Measurements from ENCODE around the gene ARID5A. TPM values are rescaled to one million over a fixed set of nuclear protein-coding genes. Genes with fewer than 3 reads are reported as not detected.
A peak's percentile ranks its signal among the peaks of the same experiment; 100 is the strongest.

The ARID5A gene
- polyA plus RNA-seq, 6 donors from 2014 or later = 20.8 to 45.9 (median 28.5) TPM

GRCh38 chr2:96526101-96526591 is 10.4 kb upstream of the ARID5A start:
- H3K9me3 Mint-ChIP-seq = no peaks in the 10 kb centered on the region
- H3K36me3 Mint-ChIP-seq = no peaks in the 10 kb centered on the region
- DNase-seq (no peak), ATAC-seq (ENCODE audit: low read depth in 2 of 2) (no peak)
- peak overlapping the region in 1 of 6 donors; percentile 84 for H3K27ac Mint-ChIP-seq
- peak overlapping the region in 4 of 8 donors; percentile 44 to 80 (median 72) for H3K4me3 Mint-ChIP-seq
- H3K4me1 Mint-ChIP-seq = peaks cover 7 to 24% (median 10%) of the 10 kb centered on the region in 3 donors
- H3K27me3 Mint-ChIP-seq = no peaks in the 10 kb centered on the region

- DNase-seq (no peak), ATAC-seq (ENCODE audit: low read depth in 2 of 2) (no peak)
- Mint-ChIP-seq H3K4me1 (peaks cover 12 to 30% (median 15%) of the 10 kb centered on the region in 3 donors), H3K27ac (peak overlapping the region; percentile 15 to 84 (median 48)), H3K4me3 (peak overlapping the region; percentile 64 to 85 (median 74)), H3K36me3 (no peaks in the 10 kb centered on the region), H3K9me3 (no peaks in the 10 kb centered on the region), H3K27me3 (no peaks in the 10 kb centered on the region)
Observed at GRCh38 chr2:96526615-96527285, 9.8 kb upstream of the ARID5A start.

DNA sequence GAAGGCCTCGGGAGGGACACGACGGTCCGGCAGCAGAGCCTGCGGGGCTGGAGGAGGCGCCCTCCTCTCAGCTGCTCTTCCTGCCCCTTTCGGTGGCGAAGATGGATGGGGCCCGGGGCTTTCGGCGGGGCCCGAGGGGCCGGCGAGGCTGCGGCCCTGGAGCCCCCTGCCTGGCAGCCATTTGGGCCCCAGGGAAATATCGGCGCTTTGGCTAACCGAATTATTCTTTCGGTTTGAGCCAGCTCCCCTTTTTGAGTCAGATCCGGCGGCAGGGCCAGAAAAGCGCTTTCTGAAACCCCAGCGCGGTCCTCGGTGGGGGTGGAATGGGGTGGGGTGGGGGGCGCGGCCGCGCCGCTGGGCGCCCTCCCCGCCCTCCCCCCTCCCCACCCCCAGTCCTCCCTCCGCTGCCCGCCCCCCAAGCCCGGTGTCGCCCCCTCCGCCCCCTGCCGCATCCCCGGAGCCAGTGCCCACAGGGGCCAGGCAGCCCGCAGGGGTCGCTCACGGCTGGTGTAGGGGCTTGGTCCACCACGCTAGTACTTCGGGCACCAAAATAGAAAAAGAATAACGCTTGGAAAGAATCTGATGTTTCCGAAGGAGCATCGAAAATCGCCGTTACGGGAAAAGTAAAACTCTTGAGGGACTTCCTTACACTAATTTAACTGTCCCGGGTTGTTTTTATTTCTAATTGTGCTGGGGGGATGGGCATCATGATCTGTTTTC is 9.1 kb upstream of the ARID5A start:
- Mint-ChIP-seq H3K27ac (peak overlapping the region in 5 of 6 donors; percentile 47 to 84 (median 82)), H3K4me1 (peaks cover 19 to 36% (median 22%) of the 10 kb centered on the region in 3 donors), H3K4me3 (peak overlapping the region; percentile 69 to 90 (median 78)), H3K36me3 (no peaks in the 10 kb centered on the region), H3K27me3 (no peaks in the 10 kb centered on the region), H3K9me3 (no peaks in the 10 kb centered on the region)
- peak; percentile 48 to 57 for ATAC-seq (ENCODE audit: low read depth in 2 of 2)
- peak; percentile 51 for DNase-seq

DNA sequence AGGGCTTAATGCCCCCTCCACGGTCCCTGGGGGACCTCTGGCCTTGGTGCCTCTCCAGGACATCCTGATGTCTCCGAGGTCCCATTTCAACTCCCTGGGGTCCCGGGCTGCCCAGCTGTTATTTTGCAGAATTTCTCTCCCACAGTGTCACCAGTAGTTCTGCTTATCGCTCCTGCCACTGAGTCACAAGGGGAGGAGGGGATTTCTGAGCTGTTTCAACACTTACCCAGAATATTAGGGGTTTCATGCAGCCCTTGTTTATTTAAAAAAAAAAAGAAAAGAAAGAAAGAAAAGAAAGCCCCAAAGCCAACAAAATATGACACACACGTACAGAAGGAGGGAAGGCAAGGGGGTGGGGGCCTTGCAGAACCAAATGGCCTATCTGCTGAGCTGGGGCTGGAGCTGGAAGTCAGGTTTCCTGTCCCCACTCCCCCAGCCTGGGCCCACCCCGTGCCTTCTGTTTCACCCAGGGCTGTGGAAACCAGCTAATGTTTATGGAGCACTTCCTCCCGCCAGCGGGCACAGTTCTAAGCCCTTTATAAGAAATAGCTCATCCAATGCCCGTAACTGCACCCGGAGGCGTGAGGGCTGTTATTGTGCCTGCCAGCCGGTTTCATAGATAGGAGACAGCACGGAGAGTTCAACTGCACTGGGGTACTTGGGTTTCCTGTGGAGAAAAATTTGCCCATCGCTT is 8.4 kb upstream of the ARID5A start:
- H3K4me1 Mint-ChIP-seq = peaks cover 20 to 38% (median 22%) of the 10 kb centered on the region in 3 donors
- DNase-seq (no peak), ATAC-seq (ENCODE audit: low read depth in 2 of 2) (peak; percentile 24 to 26)
- H3K4me3 Mint-ChIP-seq = peak overlapping the region; percentile 69 to 90 (median 77)
- no peaks in the 10 kb centered on the region for H3K9me3 Mint-ChIP-seq
- H3K27me3 Mint-ChIP-seq = no peaks in the 10 kb centered on the region
- H3K36me3 Mint-ChIP-seq = no peaks in the 10 kb centered on the region
- peak overlapping the region in 5 of 6 donors; percentile 66 to 85 (median 82) for H3K27ac Mint-ChIP-seq

DNA sequence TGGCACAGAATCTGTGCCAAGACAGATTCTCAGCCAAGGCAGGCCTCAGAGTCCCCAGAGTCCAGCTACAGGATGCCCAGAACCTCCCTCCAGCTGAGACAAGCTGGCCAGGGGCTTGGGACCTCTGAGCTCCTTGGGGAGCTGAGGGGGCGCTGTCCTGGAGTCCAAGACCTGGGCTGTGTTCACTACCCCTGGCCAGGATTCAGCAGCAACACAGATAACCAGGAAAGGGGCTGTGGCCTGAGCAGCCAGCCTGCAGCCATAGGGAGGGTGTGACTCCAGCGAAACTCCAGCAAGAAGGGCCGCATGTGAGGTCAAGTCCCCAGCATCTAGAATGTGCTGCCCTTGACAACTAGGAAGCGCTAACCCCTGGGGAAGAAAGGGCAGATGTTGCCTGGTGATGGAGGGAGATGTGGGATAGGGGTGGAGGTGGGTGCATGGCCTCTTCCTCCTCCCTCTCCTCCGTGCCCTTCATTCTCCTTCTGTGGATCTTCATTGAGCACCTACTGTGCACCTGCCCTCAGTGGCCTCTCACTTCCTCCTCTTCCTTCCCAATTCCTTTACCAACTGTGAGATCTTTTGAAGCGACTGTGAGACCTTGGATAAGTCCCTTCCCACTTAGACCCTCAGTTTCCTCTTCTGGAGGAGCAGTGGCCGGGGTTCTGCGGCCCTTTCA is 7.7 kb upstream of the ARID5A start:
- Mint-ChIP-seq H3K36me3 (no peaks in the 10 kb centered on the region), H3K4me3 (peak overlapping the region in 6 of 8 donors; percentile 44 to 77 (median 74)), H3K27ac (peak overlapping the region in 5 of 6 donors; percentile 13 to 85 (median 82)), H3K9me3 (no peaks in the 10 kb centered on the region), H3K27me3 (no peaks in the 10 kb centered on the region), H3K4me1 (peaks cover 20 to 44% (median 25%) of the 10 kb centered on the region in 3 donors)
- DNase-seq = no peak
- ATAC-seq (ENCODE audit: low read depth in 2 of 2) = no peak

GRCh38 chr2:96529376-96530143 is 7.0 kb upstream of the ARID5A start:
- Mint-ChIP-seq H3K27me3 (no peaks in the 10 kb centered on the region), H3K4me3 (peak overlapping the region in 5 of 8 donors; percentile 12 to 72 (median 60)), H3K27ac (peak overlapping the region in 4 of 6 donors; percentile 13 to 84 (median 48)), H3K36me3 (no peaks in the 10 kb centered on the region), H3K9me3 (no peaks in the 10 kb centered on the region), H3K4me1 (peaks cover 20 to 49% (median 25%) of the 10 kb centered on the region in 3 donors)
- no peak for ATAC-seq (ENCODE audit: low read depth in 2 of 2)
- DNase-seq = no peak

- DNase-seq (no peak), ATAC-seq (ENCODE audit: low read depth in 2 of 2) (no peak)
- H3K9me3 Mint-ChIP-seq = no peaks in the 10 kb centered on the region
- H3K4me1 Mint-ChIP-seq = peaks cover 20 to 49% (median 25%) of the 10 kb centered on the region in 3 donors
- peak overlapping the region in 2 of 8 donors; percentile 3 to 72 for H3K4me3 Mint-ChIP-seq
- H3K27ac Mint-ChIP-seq = peak overlapping the region in 2 of 6 donors; percentile 21 to 33
- H3K36me3 Mint-ChIP-seq = no peaks in the 10 kb centered on the region
- H3K27me3 Mint-ChIP-seq = no peaks in the 10 kb centered on the region
Observed at GRCh38 chr2:96530144-96530430, 6.5 kb upstream of the ARID5A start.

DNA sequence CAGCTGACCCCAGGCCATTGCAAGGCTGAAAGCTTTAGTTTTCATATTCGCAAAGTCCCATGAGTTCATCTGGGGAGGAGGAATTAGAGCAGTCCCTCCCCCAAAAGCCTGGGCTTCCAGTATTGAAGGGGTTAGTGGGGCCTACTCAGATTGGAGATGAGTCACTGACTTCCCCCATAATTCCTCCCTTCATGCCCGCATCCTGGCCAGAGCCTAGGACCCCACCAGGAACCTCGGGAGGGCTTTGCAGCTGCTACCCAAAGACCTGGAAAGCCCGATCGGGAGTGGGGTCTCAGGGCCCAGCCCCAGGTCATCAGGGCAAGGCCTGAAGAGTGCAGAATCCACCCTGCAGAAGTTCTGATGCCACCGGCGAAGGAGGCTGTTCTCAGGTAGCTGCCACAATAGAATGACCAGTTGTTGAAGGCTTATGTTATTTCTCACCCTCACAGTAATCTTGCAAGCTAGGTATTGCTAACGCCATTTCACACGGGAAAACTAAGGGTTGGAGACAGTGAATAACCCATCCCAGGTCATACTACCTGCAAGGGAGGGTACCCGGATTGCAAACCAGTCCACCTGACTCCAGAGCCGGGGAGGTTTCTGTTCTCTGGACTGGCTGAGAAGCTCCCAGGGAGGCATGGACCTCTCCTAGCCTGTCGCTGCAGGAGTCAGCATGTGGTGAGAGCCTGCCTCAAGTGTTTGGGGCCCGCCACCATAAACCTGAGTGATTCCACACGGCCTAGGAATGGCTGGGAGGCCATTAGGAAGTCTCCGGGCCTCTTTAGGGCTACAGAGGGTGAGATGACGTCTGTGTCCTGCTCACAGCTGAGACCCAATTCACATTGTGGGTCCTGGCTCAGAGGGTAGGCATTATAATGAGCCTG is 5.8 kb upstream of the ARID5A start:
- DNase-seq (no peak), ATAC-seq (ENCODE audit: low read depth in 2 of 2) (no peak)
- H3K27ac Mint-ChIP-seq = peak overlapping the region in 4 of 6 donors; percentile 33 to 86 (median 68)
- H3K27me3 Mint-ChIP-seq = no peaks in the 10 kb centered on the region
- H3K4me1 Mint-ChIP-seq = peaks cover 20 to 49% (median 26%) of the 10 kb centered on the region in 3 donors
- no peaks in the 10 kb centered on the region for H3K36me3 Mint-ChIP-seq
- no peaks in the 10 kb centered on the region for H3K9me3 Mint-ChIP-seq
- H3K4me3 Mint-ChIP-seq = peak overlapping the region in 4 of 8 donors; percentile 29 to 77 (median 52)

DNA sequence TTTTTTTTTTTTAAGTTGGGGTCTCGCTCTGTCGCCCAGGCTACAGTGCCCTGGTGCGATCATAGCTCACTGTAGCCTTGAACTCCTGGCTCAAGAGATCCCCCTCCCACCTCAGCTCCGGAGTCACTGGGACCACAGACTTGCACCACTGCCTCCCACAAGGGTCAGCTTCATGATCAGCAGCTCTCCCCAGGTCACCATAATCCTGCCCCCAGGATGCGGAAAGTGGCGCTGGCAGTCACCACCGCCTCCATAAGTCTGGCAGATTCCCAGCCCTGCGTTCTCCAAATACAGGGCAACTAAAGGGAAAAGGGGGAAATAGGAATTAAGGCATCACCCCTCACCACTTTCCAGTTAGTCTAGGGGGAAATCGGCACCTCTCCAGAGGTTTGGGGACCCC is 5.2 kb upstream of the ARID5A start:
- no peak for ATAC-seq (ENCODE audit: low read depth in 2 of 2)
- H3K36me3 Mint-ChIP-seq = no peaks in the 10 kb centered on the region
- no peak for DNase-seq

GRCh38 chr2:96531872-96532505 is 4.6 kb upstream of the ARID5A start:
- peak overlapping the region in 5 of 6 donors; percentile 58 to 96 (median 86) for H3K27ac Mint-ChIP-seq
- no peaks in the 10 kb centered on the region for H3K27me3 Mint-ChIP-seq
- ATAC-seq (ENCODE audit: low read depth in 2 of 2) (peak; percentile 17 to 20), DNase-seq (peak; percentile 62)
- no peaks in the 10 kb centered on the region for H3K36me3 Mint-ChIP-seq
- H3K4me1 Mint-ChIP-seq = peaks cover 21 to 47% (median 29%) of the 10 kb centered on the region in 3 donors
- no peaks in the 10 kb centered on the region for H3K9me3 Mint-ChIP-seq
- H3K4me3 Mint-ChIP-seq = peak overlapping the region; percentile 55 to 90 (median 78)

More for the DNA sequence above, 5.2 kb upstream of the ARID5A start:
- Mint-ChIP-seq H3K27me3 (no peaks in the 10 kb centered on the region), H3K9me3 (no peaks in the 10 kb centered on the region), H3K4me1 (peaks cover 26 to 52% (median 29%) of the 10 kb centered on the region in 3 donors), H3K27ac (peak overlapping the region in 2 of 6 donors; percentile 77 to 86), H3K4me3 (peak overlapping the region in 4 of 8 donors; percentile 61 to 77 (median 75))

DNA sequence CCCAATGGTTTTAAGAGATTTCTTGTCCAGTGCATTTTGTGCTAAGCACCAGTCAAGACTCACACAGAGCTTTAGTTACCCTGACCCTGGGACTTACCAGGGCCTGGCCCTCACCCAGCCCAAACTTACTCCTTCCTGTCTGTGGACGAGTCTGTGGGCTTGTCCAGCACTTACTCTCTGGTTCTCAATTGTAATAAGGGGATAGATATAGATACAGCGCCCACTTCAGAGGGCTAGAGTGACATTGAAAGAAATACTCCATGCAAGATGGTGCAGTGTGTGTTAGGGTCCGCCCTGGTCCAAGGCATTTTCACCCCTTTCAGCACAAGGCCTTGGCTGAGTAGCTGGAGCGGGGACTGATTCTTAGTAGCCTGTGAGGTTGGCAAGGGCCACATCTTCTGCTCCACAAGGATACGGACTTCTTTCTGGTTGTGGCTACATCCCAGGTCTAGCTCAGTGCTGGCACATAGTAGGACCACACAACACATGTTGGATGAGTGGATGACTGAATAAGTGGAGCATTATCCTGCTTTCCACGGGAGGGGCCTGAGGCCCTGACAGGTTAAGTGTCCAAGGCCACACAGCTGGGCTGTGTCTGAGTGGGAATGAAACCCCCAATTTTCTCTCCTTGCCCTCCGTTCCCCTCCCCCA is 3.8 kb upstream of the ARID5A start:
- Mint-ChIP-seq H3K36me3 (no peaks in the 10 kb centered on the region), H3K4me3 (peak overlapping the region in 5 of 8 donors; percentile 55 to 85 (median 77)), H3K27ac (peak overlapping the region in 4 of 6 donors; percentile 25 to 87 (median 65)), H3K9me3 (no peaks in the 10 kb centered on the region), H3K27me3 (no peaks in the 10 kb centered on the region), H3K4me1 (peaks cover 27 to 48% (median 34%) of the 10 kb centered on the region in 3 donors)
- DNase-seq (no peak), ATAC-seq (ENCODE audit: low read depth in 2 of 2) (no peak)

Data from naive B cell (primary cell).